ENCODE measurements around the gene DIAPH1. TPM values are rescaled to one million over a fixed set of nuclear protein-coding genes. Genes with fewer than 3 reads are reported as not detected.

The DIAPH1 gene
- polyA plus RNA-seq, 1 donor: 22.7 TPM

GRCh38 chr5:141560725-141561483 is 57.9 kb downstream of the DIAPH1 start:
- DNase-seq: peak; percentile 95

- no peak for DNase-seq
Observed at GRCh38 chr5:141560151-141560550, 58.6 kb downstream of the DIAPH1 start.

- DNase-seq: no peak
Observed at GRCh38 chr5:141559461-141559860, 59.3 kb downstream of the DIAPH1 start.

- no peak for DNase-seq
Observed at GRCh38 chr5:141558150-141558549, 60.6 kb downstream of the DIAPH1 start.

GRCh38 chr5:141557681-141558136 is 61.1 kb downstream of the DIAPH1 start:
- peak; percentile 92 for DNase-seq

- DNase-seq: no peak
Observed at GRCh38 chr5:141547921-141548320, 70.9 kb downstream of the DIAPH1 start.

GRCh38 chr5:141547488-141547887 is 71.3 kb downstream of the DIAPH1 start:
- DNase-seq: no peak

GRCh38 chr5:141543053-141543452 is 75.7 kb downstream of the DIAPH1 start:
- DNase-seq: no peak

- DNase-seq: no peak
Observed at GRCh38 chr5:141534492-141535213, 84.1 kb downstream of the DIAPH1 start.

GRCh38 chr5:141533897-141534296 is 84.9 kb downstream of the DIAPH1 start:
- DNase-seq: no peak

GRCh38 chr5:141532726-141533125 is 86.1 kb downstream of the DIAPH1 start:
- no peak for DNase-seq

GRCh38 chr5:141529873-141530272 is 88.9 kb downstream of the DIAPH1 start:
- DNase-seq: no peak

GRCh38 chr5:141529002-141529401 is 89.8 kb downstream of the DIAPH1 start:
- no peak for DNase-seq

- DNase-seq: peak; percentile 86
Observed at GRCh38 chr5:141528291-141528984, 90.4 kb downstream of the DIAPH1 start.

GRCh38 chr5:141527426-141527825 is 91.4 kb downstream of the DIAPH1 start:
- no peak for DNase-seq

GRCh38 chr5:141525653-141526052 is 93.1 kb downstream of the DIAPH1 start:
- no peak for DNase-seq

- peak; percentile 96 for DNase-seq
Observed at GRCh38 chr5:141524604-141525597, 93.9 kb downstream of the DIAPH1 start.

GRCh38 chr5:141523991-141524390 is 94.8 kb downstream of the DIAPH1 start:
- DNase-seq: no peak

- no peak for DNase-seq
Observed at GRCh38 chr5:141522301-141522700, 96.5 kb downstream of the DIAPH1 start.

GRCh38 chr5:141521244-141521781 is 97.5 kb downstream of the DIAPH1 start:
- DNase-seq: peak; percentile 76

Data from hindlimb muscle (tissue), 1 donor.